ENCODE data around the gene RNASEH2A.

DNA sequence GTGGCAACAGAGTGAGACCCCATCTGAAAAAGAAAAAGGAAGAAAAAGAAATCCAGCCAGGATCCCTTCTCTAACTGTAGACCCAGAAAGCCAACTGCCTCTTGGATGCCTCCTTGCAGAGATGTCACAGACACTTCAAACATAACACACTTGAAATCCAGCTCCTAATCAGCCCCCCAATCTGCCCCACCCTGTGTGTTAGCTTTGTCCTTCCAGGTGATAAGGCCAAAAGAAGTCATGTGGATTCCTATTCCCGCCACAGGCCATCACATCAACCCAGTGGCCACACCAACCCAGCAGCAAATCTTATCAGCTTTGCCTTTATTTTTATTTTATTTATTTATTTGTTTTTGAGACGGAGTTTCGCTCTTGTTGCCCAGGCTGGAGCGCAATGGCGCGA, 46.7 kb upstream of the RNASEH2A start:
- TF ChIP-seq, protein P1, sequence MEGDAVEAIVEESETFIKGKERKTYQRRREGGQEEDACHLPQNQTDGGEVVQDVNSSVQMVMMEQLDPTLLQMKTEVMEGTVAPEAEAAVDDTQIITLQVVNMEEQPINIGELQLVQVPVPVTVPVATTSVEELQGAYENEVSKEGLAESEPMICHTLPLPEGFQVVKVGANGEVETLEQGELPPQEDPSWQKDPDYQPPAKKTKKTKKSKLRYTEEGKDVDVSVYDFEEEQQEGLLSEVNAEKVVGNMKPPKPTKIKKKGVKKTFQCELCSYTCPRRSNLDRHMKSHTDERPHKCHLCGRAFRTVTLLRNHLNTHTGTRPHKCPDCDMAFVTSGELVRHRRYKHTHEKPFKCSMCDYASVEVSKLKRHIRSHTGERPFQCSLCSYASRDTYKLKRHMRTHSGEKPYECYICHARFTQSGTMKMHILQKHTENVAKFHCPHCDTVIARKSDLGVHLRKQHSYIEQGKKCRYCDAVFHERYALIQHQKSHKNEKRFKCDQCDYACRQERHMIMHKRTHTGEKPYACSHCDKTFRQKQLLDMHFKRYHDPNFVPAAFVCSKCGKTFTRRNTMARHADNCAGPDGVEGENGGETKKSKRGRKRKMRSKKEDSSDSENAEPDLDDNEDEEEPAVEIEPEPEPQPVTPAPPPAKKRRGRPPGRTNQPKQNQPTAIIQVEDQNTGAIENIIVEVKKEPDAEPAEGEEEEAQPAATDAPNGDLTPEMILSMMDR (IDR thresholded peaks at IDR 0.05; ENCODE audit: poor library complexity, severe bottlenecking) = no peak
- TF ChIP-seq, protein P2, sequence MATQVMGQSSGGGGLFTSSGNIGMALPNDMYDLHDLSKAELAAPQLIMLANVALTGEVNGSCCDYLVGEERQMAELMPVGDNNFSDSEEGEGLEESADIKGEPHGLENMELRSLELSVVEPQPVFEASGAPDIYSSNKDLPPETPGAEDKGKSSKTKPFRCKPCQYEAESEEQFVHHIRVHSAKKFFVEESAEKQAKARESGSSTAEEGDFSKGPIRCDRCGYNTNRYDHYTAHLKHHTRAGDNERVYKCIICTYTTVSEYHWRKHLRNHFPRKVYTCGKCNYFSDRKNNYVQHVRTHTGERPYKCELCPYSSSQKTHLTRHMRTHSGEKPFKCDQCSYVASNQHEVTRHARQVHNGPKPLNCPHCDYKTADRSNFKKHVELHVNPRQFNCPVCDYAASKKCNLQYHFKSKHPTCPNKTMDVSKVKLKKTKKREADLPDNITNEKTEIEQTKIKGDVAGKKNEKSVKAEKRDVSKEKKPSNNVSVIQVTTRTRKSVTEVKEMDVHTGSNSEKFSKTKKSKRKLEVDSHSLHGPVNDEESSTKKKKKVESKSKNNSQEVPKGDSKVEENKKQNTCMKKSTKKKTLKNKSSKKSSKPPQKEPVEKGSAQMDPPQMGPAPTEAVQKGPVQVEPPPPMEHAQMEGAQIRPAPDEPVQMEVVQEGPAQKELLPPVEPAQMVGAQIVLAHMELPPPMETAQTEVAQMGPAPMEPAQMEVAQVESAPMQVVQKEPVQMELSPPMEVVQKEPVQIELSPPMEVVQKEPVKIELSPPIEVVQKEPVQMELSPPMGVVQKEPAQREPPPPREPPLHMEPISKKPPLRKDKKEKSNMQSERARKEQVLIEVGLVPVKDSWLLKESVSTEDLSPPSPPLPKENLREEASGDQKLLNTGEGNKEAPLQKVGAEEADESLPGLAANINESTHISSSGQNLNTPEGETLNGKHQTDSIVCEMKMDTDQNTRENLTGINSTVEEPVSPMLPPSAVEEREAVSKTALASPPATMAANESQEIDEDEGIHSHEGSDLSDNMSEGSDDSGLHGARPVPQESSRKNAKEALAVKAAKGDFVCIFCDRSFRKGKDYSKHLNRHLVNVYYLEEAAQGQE (IDR thresholded peaks at IDR 0.05; ENCODE audit: borderline replicate concordance) = no peak
- no peak for TF ChIP-seq EZH2 (IDR thresholded peaks at IDR 0.05; ENCODE audit: borderline replicate concordance, insufficient read depth, low read length, poor library complexity, severe bottlenecking)
- TF ChIP-seq RAD21 (conservative IDR thresholded peaks at IDR 0.05) = no peak
- no peak for TF ChIP-seq POLR2AphosphoS5 (IDR thresholded peaks at IDR 0.05)
- no peak for TF ChIP-seq EP300 (conservative IDR thresholded peaks at IDR 0.05; ENCODE audit: poor library complexity, severe bottlenecking)
- TF ChIP-seq SMC3 (conservative IDR thresholded peaks at IDR 0.05; ENCODE audit: poor library complexity) = no peak
- TF ChIP-seq TAF1 (IDR thresholded peaks at IDR 0.05; ENCODE audit: low read depth) = no peak
- TF ChIP-seq MXI1 (conservative IDR thresholded peaks at IDR 0.05; ENCODE audit: poor library complexity, severe bottlenecking) = no peak

Data from neural cell (in vitro differentiated cells).